ENCODE measurements around the gene ITPK1. TPM values are rescaled to one million over a fixed set of nuclear protein-coding genes. Genes with fewer than 3 reads are reported as not detected.

Gene ITPK1
- total RNA-seq, 1 donor from 2014 or later, result 43.0 TPM

DNA sequence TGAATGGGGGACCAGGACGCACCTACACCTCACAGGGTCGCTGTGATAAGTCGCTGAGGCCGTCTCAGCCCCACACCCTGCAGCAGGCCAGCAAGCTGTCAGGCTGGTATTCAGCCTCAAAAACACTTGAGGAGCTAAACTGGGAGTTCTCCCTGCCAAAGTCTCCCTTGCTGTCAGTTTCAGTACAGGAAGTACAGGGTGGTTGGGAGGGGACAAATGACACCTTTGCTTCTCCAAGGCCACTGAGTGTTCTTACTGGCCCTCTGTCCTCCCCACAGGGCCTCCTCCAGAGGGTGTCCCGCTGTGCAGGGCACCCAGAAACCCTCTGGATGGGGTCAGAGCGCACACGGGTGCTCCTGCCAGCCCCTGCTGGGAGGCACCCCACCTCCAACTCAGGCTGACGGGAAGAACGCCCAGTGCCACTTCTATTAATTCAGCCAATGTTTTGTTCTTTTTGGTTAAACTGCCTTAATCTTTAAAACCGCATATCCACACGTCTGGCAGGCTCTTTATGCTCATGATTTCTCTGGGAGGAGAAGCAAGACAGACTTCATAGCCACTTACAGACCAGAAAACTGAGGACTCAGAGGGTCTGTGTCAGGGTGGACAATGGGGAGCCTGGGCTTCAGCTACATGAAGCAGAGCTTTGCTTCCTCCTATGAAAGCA is 75.9 kb downstream of the ITPK1 start:
- H3K36me3 Mint-ChIP-seq (ENCODE audit: low read depth), result no peaks in the 10 kb centered on the region
- ChIA-PET POLR2A (interaction anchor here (0.6 to 0.9 kb wide), 2 partner anchors 51 to 96 kb away, joined by 3 read pairs; no protein-coding TSS in a partner anchor), CTCF (interaction anchor here (1.3 kb wide), 1 partner anchor 86 kb away, joined by 3 read pairs; no protein-coding TSS in a partner anchor)
- ATAC-seq (ENCODE audit: low read depth) (no peak), DNase-seq (no peak)
- no peaks in the 10 kb centered on the region for H3K27me3 Mint-ChIP-seq
- TF ChIP-seq, protein P1, sequence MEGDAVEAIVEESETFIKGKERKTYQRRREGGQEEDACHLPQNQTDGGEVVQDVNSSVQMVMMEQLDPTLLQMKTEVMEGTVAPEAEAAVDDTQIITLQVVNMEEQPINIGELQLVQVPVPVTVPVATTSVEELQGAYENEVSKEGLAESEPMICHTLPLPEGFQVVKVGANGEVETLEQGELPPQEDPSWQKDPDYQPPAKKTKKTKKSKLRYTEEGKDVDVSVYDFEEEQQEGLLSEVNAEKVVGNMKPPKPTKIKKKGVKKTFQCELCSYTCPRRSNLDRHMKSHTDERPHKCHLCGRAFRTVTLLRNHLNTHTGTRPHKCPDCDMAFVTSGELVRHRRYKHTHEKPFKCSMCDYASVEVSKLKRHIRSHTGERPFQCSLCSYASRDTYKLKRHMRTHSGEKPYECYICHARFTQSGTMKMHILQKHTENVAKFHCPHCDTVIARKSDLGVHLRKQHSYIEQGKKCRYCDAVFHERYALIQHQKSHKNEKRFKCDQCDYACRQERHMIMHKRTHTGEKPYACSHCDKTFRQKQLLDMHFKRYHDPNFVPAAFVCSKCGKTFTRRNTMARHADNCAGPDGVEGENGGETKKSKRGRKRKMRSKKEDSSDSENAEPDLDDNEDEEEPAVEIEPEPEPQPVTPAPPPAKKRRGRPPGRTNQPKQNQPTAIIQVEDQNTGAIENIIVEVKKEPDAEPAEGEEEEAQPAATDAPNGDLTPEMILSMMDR (IDR thresholded peaks at IDR 0.05), result no peak
- H3K27ac Mint-ChIP-seq, result peak overlapping the region; percentile 32
- H3K4me1 Mint-ChIP-seq, result peaks cover 73% of the 10 kb centered on the region
- H3K4me3 Mint-ChIP-seq, result no peak overlapping the region
- intact Hi-C loops (cut with micrococcal nuclease), result no loop called here
- no peaks in the 10 kb centered on the region for H3K9me3 Mint-ChIP-seq

DNA sequence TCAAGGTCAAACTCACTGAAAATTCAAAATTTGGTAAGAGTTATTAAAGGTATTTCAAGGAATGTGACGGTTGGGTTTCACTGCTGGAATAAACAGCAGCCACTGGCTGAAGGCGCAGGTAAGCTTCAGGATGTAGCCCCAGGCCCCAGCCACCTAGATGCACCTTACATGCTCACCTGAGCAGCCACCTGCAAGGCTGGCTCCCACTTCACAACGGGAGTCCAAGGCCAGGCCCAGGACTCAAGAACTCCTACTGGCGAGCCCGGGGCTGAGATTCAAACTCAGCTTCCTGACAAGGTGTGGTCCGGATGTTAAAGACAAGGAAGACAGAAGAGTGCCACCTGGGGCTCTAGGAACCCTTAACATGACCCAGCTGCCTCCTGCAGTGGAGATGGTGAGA is 78.4 kb downstream of the ITPK1 start:
- DNase-seq (no peak), ATAC-seq (ENCODE audit: low read depth) (no peak)
- no peaks in the 10 kb centered on the region for H3K27me3 Mint-ChIP-seq
- no peak overlapping the region for H3K4me3 Mint-ChIP-seq
- H3K36me3 Mint-ChIP-seq (ENCODE audit: low read depth), result no peaks in the 10 kb centered on the region
- H3K4me1 Mint-ChIP-seq, result peaks cover 72% of the 10 kb centered on the region
- TF ChIP-seq, protein P1 (IDR thresholded peaks at IDR 0.05), result no peak
- no peaks in the 10 kb centered on the region for H3K9me3 Mint-ChIP-seq
- H3K27ac Mint-ChIP-seq, result peak overlapping the region; percentile 30
- ChIA-PET POLR2A (no interaction called here), CTCF (interaction anchor here (1.0 kb wide), 1 partner anchor 76 kb away, joined by 4 read pairs; no protein-coding TSS in a partner anchor)
- intact Hi-C loops (cut with micrococcal nuclease), result no loop called here

DNA sequence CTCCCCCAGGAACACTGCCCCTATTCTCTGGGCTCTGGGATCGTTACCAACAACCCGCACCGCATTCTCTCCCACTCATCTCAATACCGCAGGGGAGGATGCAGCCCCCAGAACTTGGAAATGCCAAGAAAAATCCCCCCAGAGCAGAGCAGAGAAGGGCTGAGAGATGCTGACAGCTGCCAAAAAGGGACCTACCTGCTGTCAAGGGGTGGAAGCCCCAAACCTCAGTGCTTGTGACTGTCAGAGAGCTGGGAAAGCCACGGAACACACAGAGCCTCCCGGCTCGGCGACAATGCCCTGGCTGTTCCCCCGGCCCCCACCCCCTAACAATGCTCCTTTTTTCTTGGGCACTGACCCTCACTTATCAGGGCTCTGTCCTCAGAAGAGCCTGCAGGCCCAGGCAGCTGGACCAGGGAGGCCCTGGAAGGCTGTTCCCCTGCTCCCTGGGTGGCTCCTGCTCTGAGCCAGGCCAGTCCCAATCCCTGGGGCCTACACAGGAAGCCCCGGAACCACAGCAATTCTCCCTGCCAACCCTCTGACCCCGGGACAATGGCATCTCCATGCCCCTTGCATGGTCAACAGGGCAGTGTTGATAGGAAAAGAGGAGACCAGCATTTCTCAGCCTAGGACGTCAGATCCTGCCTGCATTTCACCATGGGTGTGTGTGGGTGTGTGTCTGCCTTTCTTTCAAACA is 78.9 kb downstream of the ITPK1 start:
- Mint-ChIP-seq H3K36me3 (ENCODE audit: low read depth) (no peaks in the 10 kb centered on the region), H3K27me3 (no peaks in the 10 kb centered on the region), H3K9me3 (no peaks in the 10 kb centered on the region), H3K4me1 (peaks cover 72% of the 10 kb centered on the region), H3K4me3 (no peak overlapping the region), H3K27ac (no peak overlapping the region)
- intact Hi-C loops (cut with micrococcal nuclease), result no loop called here
- CTCF ChIA-PET, result interaction anchor here (1.0 kb wide), 1 partner anchor 77 kb away, joined by 4 read pairs; no protein-coding TSS in a partner anchor
- POLR2A ChIA-PET, result no interaction called here
- DNase-seq, result no peak
- TF ChIP-seq, protein P1 (IDR thresholded peaks at IDR 0.05), result no peak
- no peak for ATAC-seq (ENCODE audit: low read depth)

DNA sequence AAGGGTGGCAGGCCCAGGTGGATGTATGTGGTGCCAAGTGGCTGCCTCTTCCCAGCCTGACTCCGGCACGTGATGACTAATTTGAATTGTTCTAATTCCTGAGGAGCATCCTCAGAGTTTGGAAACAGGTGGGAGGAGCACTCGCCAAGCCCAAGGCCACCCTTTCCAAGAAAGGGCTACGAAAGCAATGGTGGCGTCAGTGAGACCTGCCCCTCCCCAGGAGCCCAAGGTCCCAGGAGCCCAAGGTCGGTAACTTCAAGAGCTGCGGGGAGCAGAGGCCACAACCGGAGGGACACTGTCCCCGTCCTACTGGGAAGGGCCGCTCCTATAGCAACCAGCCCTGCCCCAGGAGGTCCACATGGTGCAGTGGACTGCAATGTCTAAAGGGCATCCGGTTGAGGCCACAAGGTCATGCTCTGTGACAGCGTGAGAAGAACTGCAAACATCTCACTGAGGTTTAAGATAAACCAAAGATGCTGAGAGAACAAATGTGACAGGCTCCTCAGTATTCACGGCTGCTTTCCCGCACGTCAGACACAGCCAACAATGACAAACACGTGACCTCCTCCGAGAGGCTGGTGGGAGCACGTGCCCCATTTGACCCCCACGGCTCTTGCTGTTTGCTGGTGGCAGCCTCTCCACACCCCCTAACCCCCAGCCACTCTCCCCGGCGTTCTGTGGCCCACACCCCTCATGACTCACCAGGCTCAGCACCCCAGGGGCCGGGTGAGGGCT is 79.6 kb downstream of the ITPK1 start:
- ATAC-seq (ENCODE audit: low read depth), result no peak
- no peaks in the 10 kb centered on the region for H3K36me3 Mint-ChIP-seq (ENCODE audit: low read depth)
- peak overlapping the region; percentile 24 for H3K27ac Mint-ChIP-seq
- ChIA-PET POLR2A (no interaction called here), CTCF (interaction anchor here (0.6 kb wide), 1 partner anchor 818 kb away, joined by 3 read pairs; no protein-coding TSS in a partner anchor)
- no peak for DNase-seq
- intact Hi-C loops (cut with micrococcal nuclease), result loop anchor here (2.0 kb wide), 1 partner anchor 31 kb away; no protein-coding TSS in a partner anchor
- H3K4me3 Mint-ChIP-seq, result no peak overlapping the region
- H3K4me1 Mint-ChIP-seq, result peaks cover 69% of the 10 kb centered on the region
- no peaks in the 10 kb centered on the region for H3K9me3 Mint-ChIP-seq
- no peaks in the 10 kb centered on the region for H3K27me3 Mint-ChIP-seq
- TF ChIP-seq, protein P1 (IDR thresholded peaks at IDR 0.05), result no peak

Measured in activated B cell treated with CpG ODN at 0.5 μM for 24 hours (primary cell).